GM12891 (cell line): ENCODE results near the gene AGPAT3.

Source experiments
- DNase-seq: peaks from one replicate; pipeline ENCODE4 v3.0.0; 2011; ENCODE audit warnings: low spot score; ENCODE audit not compliant: insufficient read length
- FAIRE-seq: peaks from 2 replicates; lab custom pipeline; 2011; peaks lifted over from hg19 to GRCh38; lab: Jason Lieb, UNC
- PAX5 ChIP-seq: IDR thresholded peaks from 2 replicates; pipeline ENCODE4 v1.6.1; 2011; ENCODE audit warnings: low read length, moderate library complexity, mild to moderate bottlenecking; ENCODE audit not compliant: insufficient read depth, severe bottlenecking
- POLR2A ChIP-seq: IDR thresholded peaks from 2 replicates; pipeline ENCODE4 v1.6.1; 2011; ENCODE audit warnings: low read depth, low read length, control low read depth
- POLR2AphosphoS5 ChIP-seq: IDR thresholded peaks from 2 replicates; pipeline ENCODE4 v1.6.1; 2011; ENCODE audit warnings: low read depth, low read length, control low read depth
- POU2F2 ChIP-seq: IDR thresholded peaks from 2 replicates; pipeline ENCODE4 v1.6.1; 2011; ENCODE audit warnings: low read depth, mild to moderate bottlenecking, control low read depth, low read length, moderate library complexity
- SPI1 ChIP-seq: IDR thresholded peaks from 2 replicates; pipeline ENCODE4 v1.6.1; 2011; ENCODE audit warnings: low read depth, low read length, control low read depth
- TAF1 ChIP-seq: IDR thresholded peaks from 2 replicates; pipeline ENCODE4 v1.6.1; 2011; ENCODE audit warnings: low read depth, low read length, control low read depth

Gene AGPAT3

DNA sequence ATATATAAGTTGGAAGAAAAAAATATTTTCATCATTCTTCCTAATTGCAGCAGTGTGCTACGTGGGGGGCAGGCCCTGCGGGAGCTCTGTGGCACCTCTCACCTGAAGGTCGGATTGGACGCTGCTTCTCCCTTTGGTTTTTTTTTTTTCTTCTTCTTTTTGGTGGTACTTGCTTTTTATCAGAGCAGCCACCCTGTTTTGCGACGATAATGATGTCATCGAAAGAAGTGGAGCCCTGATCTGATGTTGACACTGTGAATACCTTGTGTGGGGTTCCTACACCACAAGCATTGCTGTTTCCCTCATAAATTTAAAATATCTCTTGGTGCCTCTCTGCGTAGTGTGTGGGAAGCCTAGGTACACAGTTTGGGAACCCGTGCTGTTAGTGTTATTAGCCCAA lies 152.6 kb downstream of the AGPAT3 start:
- no peak for TF ChIP-seq POLR2AphosphoS5
- no peak for TF ChIP-seq POLR2A
- no peak for TF ChIP-seq SPI1
- no peak for TF ChIP-seq PAX5
- TF ChIP-seq POU2F2 = no peak
- no peak for TF ChIP-seq TAF1
- DNase-seq = no peak
- no peak for FAIRE-seq

GRCh38 chr21:44018127-44018526 lies 153.1 kb downstream of the AGPAT3 start:
- TF ChIP-seq SPI1 (no peak), PAX5 (no peak), POLR2A (no peak), POLR2AphosphoS5 (no peak), TAF1 (no peak), POU2F2 (no peak)
- DNase-seq (no peak), FAIRE-seq (no peak)

DNA sequence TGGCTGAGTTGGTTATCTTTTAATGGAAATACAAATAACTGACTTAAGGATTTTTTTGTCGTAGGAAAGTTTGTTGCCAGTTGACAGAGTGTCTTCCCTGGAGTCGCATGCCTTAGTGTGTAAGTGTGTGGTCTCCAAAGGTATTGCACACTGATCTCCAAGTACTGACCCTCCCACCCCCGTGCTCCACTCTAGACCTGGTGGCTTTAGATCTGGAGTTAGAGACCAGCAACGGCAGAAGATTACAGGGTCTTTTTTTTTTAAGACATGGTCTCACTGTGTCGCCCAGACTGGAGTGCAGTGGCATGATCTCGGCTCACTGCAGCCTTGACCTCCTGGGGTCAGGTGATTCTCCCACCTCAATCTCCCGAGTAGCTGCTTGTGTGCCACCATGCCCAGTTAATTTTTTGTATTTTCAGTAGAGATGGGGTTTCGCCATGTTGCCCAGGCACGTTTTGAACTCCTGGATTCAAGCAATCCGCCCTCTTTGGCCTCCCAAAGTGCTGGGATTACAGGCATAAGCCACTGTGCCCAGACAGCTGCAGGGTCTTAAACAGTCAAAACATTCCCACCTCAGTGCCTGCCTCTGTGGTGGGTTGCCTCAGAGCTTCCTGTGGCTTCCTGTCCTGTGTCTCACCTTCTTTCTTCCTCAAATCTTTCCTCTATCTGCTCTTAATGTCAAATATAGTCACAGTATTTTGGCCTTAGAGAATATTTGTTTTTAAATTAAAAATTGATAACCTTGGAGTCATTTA lies 154.0 kb downstream of the AGPAT3 start:
- DNase-seq = no peak
- no peak for FAIRE-seq
- no peak for TF ChIP-seq PAX5
- TF ChIP-seq POLR2AphosphoS5 = no peak
- TF ChIP-seq POU2F2 = no peak
- no peak for TF ChIP-seq TAF1
- no peak for TF ChIP-seq POLR2A
- no peak for TF ChIP-seq SPI1

DNA sequence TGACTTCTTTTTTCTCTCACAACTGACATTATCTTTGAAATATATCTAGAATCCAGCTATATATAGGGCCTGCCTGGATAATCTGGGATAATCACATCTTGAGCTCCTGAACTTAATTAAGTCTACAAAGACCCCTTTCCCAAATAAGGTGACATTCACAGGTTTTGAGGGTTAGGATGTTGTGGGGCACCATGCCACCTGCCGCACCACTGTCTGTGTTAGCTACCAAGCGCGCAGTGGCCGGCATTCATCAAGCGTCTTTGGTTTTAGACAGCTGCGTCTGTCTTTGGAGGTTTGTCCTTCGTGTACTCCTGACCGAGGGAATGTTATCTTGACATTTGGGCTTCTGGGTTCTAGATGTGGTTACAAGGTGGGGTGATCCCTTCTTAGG lies 154.5 kb downstream of the AGPAT3 start:
- DNase-seq = no peak
- TF ChIP-seq POLR2AphosphoS5 = no peak
- no peak for TF ChIP-seq POU2F2
- no peak for TF ChIP-seq PAX5
- no peak for TF ChIP-seq TAF1
- TF ChIP-seq POLR2A = no peak
- TF ChIP-seq SPI1 = no peak
- FAIRE-seq = no peak

- no peak for DNase-seq
- TF ChIP-seq SPI1 (no peak), TAF1 (no peak), PAX5 (no peak), POU2F2 (no peak), POLR2A (no peak), POLR2AphosphoS5 (no peak)
- FAIRE-seq = no peak
Observed at GRCh38 chr21:44020551-44020950, 155.5 kb downstream of the AGPAT3 start.

GRCh38 chr21:44021064-44021463 lies 156.0 kb downstream of the AGPAT3 start:
- TF ChIP-seq POU2F2 = no peak
- no peak for TF ChIP-seq PAX5
- TF ChIP-seq TAF1 = no peak
- TF ChIP-seq POLR2A = no peak
- no peak for TF ChIP-seq POLR2AphosphoS5
- TF ChIP-seq SPI1 = no peak
- FAIRE-seq (no peak), DNase-seq (no peak)

GRCh38 chr21:44024257-44024656 lies 159.2 kb downstream of the AGPAT3 start:
- no peak for FAIRE-seq
- TF ChIP-seq PAX5 (no peak), POLR2AphosphoS5 (no peak), SPI1 (no peak), POLR2A (no peak), POU2F2 (no peak), TAF1 (no peak)
- DNase-seq = no peak

GRCh38 chr21:44024887-44025353 lies 159.9 kb downstream of the AGPAT3 start:
- TF ChIP-seq TAF1 = no peak
- DNase-seq (no peak), FAIRE-seq (peak; percentile 5)

DNA sequence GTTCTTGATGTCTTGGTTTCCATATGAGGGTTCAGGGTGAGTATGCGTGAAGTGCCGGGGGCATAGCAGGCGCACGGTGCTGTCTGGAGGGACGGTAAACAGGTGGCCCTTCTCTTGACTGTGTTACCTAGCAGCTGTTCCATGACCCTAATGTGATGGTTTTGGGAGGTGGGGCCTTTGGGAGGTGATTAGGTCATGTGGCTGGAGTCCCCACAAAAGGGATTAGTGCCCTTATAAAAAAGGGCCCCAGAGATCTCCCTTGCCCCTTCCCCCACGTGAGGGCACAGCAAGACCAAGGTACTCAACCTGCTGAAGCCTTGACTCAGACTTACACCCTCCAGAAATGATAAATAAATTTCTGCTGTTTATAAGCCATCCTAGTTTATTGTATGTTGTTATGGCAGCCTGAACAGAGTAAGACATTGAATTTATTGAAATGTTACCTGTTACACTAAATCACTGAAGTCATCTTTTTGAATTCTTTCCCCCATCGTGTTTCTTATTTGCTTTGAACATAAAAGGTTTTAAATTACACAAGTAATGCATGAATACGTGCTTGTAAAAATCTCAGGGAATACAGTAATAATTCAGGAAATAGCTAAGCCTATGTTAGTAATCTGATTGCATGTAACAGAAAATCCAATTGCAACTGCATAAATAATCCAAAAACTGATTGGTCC lies 162.7 kb downstream of the AGPAT3 start:
- FAIRE-seq (no peak), DNase-seq (no peak)
- TF ChIP-seq POU2F2 = no peak
- TF ChIP-seq PAX5 = no peak
